ENCODE results near the gene HACD3.
A peak's percentile ranks its signal among the peaks of the same experiment; 100 is the strongest.

Gene HACD3

DNA sequence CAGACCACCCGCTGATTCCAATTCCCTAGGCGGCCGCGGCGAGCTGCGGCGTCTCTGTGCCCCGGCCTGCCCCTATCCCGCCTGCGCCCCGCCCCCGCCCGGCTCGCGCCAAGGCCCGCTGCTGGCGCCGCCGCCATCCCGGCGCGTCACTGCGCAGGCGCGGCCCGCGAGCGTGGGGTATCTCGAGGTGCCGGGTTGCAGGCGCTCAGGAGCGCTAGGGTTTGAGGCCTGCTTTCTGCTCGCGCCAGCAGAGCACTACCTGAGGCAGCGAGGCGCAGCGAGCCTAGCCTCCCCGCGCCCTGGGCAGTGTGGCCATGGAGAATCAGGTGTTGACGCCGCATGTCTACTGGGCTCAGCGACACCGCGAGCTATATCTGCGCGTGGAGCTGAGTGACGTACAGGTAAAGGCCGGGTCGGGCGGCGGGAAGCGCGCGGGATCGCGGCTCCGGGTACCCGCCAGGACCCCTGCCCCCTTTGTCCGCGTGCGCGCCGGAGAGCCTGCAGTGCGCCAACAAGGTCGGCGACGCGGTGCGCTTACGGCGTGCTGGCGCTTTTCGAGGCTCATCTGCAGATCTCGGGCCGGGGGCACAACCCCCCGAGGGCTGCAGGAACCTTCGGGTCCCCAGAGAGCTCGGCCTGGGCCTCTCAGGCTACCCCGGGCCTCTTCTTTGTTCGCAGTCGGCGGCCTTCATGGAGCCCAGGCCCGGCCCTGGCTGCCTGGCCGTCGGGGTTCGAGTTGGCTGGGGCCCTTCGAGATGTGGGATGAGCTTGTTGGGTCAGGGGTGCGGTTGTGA lies at the start of gene HACD3:
HACD3 (plus strand) TSS at position 146 of the 794 bp plus-strand sequence; CDS start at position 315, 169 bp downstream.
- TF ChIP-seq POLR2A (IDR thresholded peaks at IDR 0.05; ENCODE audit: low read depth, low read length), result peak; percentile 82
- FAIRE-seq (no peak), DNase-seq (ENCODE audit: insufficient read length, low spot score) (peak; percentile 80)

- TF ChIP-seq POLR2A (IDR thresholded peaks at IDR 0.05; ENCODE audit: low read depth, low read length), result no peak
- DNase-seq (ENCODE audit: insufficient read length, low spot score), result no peak
- FAIRE-seq, result no peak
These were observed 45.4 kb upstream of the HACD3 start for GRCh38 chr15:65484876-65485275.

DNA sequence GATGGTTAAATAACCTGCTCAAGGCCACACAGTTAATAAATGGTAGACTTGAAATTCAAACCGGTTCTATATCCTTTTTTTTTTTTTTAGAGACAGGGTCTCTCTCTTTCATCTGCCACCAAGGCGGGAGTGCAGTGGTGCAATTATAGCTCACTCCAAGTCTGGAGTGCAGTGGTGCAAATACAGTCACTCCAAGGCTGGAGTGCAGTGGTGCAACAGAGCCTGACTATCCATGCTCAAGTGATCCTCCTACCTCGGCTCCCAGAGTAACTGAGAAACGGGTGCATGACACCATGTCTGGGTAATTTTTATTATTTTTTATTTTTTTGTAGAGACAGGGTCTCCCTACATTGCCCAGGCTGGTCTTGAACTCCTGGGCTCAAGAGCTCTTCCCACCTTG lies 36.2 kb upstream of the HACD3 start:
- FAIRE-seq (no peak), DNase-seq (ENCODE audit: insufficient read length, low spot score) (no peak)
- no peak for TF ChIP-seq POLR2A (IDR thresholded peaks at IDR 0.05; ENCODE audit: low read depth, low read length)

GRCh38 chr15:65509321-65509720 lies 20.9 kb upstream of the HACD3 start:
- no peak for DNase-seq (ENCODE audit: insufficient read length, low spot score)
- no peak for TF ChIP-seq POLR2A (IDR thresholded peaks at IDR 0.05; ENCODE audit: low read depth, low read length)
- FAIRE-seq, result no peak

- no peak for TF ChIP-seq POLR2A (IDR thresholded peaks at IDR 0.05; ENCODE audit: low read depth, low read length)
- DNase-seq (ENCODE audit: insufficient read length, low spot score) (no peak), FAIRE-seq (no peak)
These were observed 18.1 kb upstream of the HACD3 start for GRCh38 chr15:65512189-65512588.

- FAIRE-seq, result no peak
These were observed 17.4 kb upstream of the HACD3 start for GRCh38 chr15:65512807-65513416.

DNA sequence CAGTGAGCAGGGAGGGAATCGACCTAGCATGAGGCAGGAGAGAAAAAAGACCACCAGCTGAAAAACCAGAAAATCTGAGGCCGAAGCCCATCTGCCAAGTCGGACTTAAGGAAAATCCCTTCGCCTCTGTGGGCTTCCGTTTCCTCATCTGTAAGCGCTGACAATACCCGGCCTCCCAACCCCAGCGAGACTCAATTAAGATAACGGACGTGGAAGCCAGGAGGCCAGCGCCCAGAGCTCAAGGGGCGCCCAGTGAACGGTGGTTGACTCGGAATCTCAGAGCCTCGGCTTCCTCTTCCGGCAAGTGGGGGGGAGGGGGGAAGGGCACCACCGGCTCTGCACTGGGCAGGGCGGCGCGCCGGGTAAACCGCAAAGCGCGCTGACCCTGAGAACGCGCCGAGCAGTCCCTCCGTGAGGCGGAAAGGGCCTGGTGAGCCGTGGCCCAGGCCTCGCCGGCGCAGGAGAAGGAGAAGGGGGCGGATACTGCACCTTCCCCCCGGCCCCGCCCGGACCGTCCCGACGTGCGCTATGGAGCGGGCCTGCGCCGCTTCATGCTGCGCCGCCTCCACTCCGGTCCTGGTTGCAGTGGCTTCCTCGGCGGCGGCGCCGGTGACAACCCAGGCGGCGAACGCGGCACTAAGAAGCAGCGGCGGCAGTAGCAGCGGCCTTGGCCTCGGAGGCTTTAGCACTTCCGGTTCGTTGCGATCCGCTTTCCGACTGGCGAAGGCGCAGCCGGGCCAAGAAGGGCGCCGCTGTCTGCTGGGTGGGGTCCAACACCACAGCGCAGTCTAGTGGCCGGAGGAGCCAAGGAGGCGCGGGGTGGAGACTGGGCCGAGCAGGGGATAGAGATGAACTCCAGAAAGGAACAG lies 13.0 kb upstream of the HACD3 start, which contains the start of gene DPP8:
DPP8 (minus strand) TSS at position 693 of the 869 bp plus-strand sequence. CDS start 5,136 bp downstream, outside the sequence.
- no peak for FAIRE-seq
- peak; percentile 77 for TF ChIP-seq POLR2A (IDR thresholded peaks at IDR 0.05; ENCODE audit: low read depth, low read length)
- peak; percentile 66 for DNase-seq (ENCODE audit: insufficient read length, low spot score)

More at GRCh38 chr15:65512807-65513416, 17.4 kb upstream of the HACD3 start:
- TF ChIP-seq POLR2A (IDR thresholded peaks at IDR 0.05; ENCODE audit: low read depth, low read length), result no peak
- no peak for DNase-seq (ENCODE audit: insufficient read length, low spot score)

DNA sequence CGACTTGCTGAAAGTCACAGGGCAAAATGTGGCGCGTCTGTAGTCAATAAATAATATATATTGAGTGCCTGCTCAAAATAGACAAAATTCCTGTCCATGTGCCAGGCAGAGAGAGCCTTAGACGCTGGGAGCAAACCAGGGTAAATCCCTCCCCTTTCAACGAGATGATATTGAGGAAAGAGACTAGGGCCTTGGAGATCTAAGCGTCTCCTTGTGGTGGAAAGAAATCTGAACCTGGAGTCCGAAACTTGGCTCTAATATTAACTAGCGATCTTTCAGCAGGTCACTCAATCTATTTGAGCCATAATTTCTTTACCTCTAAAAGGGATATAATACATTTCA lies 12.4 kb upstream of the HACD3 start:
- DNase-seq (ENCODE audit: insufficient read length, low spot score) (no peak), FAIRE-seq (no peak)
- TF ChIP-seq POLR2A (IDR thresholded peaks at IDR 0.05; ENCODE audit: low read depth, low read length), result no peak

- no peak for TF ChIP-seq POLR2A (IDR thresholded peaks at IDR 0.05; ENCODE audit: low read depth, low read length)
- no peak for FAIRE-seq
These were observed 11.5 kb upstream of the HACD3 start for GRCh38 chr15:65518633-65519285.

DNA sequence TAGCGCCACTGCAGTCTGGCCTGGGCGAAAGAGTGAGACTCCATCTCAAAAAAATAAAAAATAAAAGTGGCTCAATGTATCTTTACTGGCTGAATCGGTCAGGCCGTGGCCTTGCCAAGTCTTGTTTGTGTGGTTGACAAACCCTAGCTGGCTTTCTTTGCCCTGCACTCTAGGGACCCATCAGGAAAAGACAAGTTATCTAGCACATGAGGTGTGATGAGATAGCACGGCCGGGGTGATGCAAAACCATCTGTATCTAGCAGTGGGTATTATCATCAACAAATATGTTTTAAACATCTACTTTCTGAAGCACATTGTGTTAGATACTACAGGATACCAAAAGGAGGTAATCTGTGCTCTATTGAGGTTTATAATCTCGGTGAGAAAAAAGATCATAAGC lies 8.9 kb upstream of the HACD3 start:
- no peak for TF ChIP-seq POLR2A (IDR thresholded peaks at IDR 0.05; ENCODE audit: low read depth, low read length)
- DNase-seq (ENCODE audit: insufficient read length, low spot score) (no peak), FAIRE-seq (no peak)

More at GRCh38 chr15:65518633-65519285, 11.5 kb upstream of the HACD3 start:
- DNase-seq (ENCODE audit: insufficient read length, low spot score), result no peak

DNA sequence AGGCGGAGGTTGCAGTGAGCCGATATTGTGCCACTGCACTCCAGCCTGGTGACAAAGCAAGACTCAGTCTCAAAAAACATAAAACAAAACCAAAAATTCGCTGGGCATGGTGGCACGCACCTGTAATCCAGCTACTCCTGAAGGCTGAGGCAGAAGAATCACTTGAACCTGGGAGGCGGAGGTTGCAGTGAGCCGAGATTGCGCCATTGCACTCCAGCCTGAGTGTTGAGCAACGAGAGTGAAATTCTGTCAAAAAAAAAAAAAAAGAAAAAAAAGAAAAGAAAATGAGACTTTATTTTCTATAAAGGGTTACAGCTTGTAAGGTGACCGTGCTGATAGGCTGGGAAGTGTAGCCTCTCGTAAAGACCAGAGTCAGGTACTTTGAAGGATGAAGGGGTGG lies 6.0 kb upstream of the HACD3 start:
- DNase-seq (ENCODE audit: insufficient read length, low spot score) (no peak), FAIRE-seq (no peak)
- no peak for TF ChIP-seq POLR2A (IDR thresholded peaks at IDR 0.05; ENCODE audit: low read depth, low read length)

DNA sequence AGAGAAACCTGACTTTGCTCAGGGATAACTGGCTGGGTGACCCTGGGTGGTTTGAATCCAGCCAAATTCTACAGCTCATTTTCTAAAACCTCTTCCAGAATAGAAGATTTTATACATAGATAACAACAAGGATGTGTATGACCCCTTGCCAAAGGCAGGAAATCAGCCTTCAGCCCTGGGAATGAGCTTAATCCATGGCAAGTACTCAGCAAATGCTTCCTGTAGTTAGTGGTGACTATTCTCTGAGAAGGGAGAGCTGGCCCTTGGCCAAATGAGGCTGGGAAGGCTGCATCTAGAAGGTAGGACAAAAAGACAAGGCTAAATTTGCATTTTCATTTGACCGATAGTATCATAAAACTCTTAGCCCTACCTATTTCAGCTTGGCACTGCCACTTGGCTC lies 4.6 kb upstream of the HACD3 start:
- FAIRE-seq, result no peak
- no peak for TF ChIP-seq POLR2A (IDR thresholded peaks at IDR 0.05; ENCODE audit: low read depth, low read length)
- no peak for DNase-seq (ENCODE audit: insufficient read length, low spot score)

- TF ChIP-seq POLR2A (IDR thresholded peaks at IDR 0.05; ENCODE audit: low read depth, low read length), result no peak
- no peak for FAIRE-seq
- no peak for DNase-seq (ENCODE audit: insufficient read length, low spot score)
These were observed 1.7 kb upstream of the HACD3 start for GRCh38 chr15:65528461-65529060.
